Loucy (cell line): ENCODE measurements around the gene BID.

Experiments used
- H2AFZ ChIP-seq: fragments of 200-600 bp; sonication (generic); 2 replicates; pipeline ENCODE4 v1.6.0; 2016; ENCODE audit warnings: antibody characterized with exemption, mild to moderate bottlenecking, low read length, moderate library complexity
- H3F3A ChIP-seq: fragments of 200-600 bp; 2 replicates; pipeline ENCODE4 v1.6.0; 2016; ENCODE audit warnings: antibody characterized with exemption, low read depth, mild to moderate bottlenecking
- H3K27me3 ChIP-seq: fragments of 200-600 bp; sonication (generic); 2 replicates; pipeline ENCODE4 v1.6.1; 2014; ENCODE audit warnings: low read length, mild to moderate bottlenecking; ENCODE audit not compliant: insufficient read depth, poor library complexity, severe bottlenecking
- H3K36me3 ChIP-seq: fragments of 200-600 bp; sonication (generic); 2 replicates; pipeline ENCODE4 v1.6.1; 2016; ENCODE audit warnings: low read length; ENCODE audit not compliant: insufficient read depth
- H3K4me1 ChIP-seq: fragments of 200-600 bp; sonication (generic); 2 replicates; pipeline ENCODE4 v1.5.1; 2014; ENCODE audit warnings: low read length, mild to moderate bottlenecking; ENCODE audit not compliant: insufficient read depth, poor library complexity, severe bottlenecking
- H3K4me2 ChIP-seq: fragments of 200-600 bp; sonication (generic); 2 replicates; pipeline ENCODE4 v1.6.0; 2014; ENCODE audit warnings: antibody characterized with exemption, low read length, low read depth, mild to moderate bottlenecking; ENCODE audit not compliant: poor library complexity, severe bottlenecking
- H3K4me3 ChIP-seq: fragments of 200-600 bp; sonication (generic); 2 replicates; pipeline ENCODE4 v1.5.1; 2014; ENCODE audit warnings: low read length, mild to moderate bottlenecking, mixed read lengths; ENCODE audit not compliant: poor library complexity, severe bottlenecking
- H3K79me2 ChIP-seq: fragments of 200-600 bp; sonication (generic); 2 replicates; pipeline ENCODE4 v1.6.1; 2014; ENCODE audit warnings: low read length; ENCODE audit not compliant: insufficient read depth
- H3K9ac ChIP-seq: fragments of 200-600 bp; sonication (generic); 2 replicates; pipeline ENCODE4 v1.6.0; 2014; ENCODE audit warnings: mild to moderate bottlenecking, low read depth, low read length, moderate library complexity; ENCODE audit not compliant: poor library complexity, severe bottlenecking
- H3K9me2 ChIP-seq: fragments of 200-600 bp; sonication (generic); replicated peaks from 2 replicates; pipeline ENCODE4 v1.6.1; 2016; ENCODE audit warnings: low read depth, low read length, mixed read lengths
- H3K9me3 ChIP-seq: fragments of 200-600 bp; sonication (generic); 2 replicates; pipeline ENCODE4 v1.6.1; 2014; ENCODE audit warnings: mild to moderate bottlenecking, antibody characterized with exemption, low read length, low read depth; ENCODE audit not compliant: insufficient read depth
- H4K20me1 ChIP-seq: fragments of 200-600 bp; sonication (generic); 2 replicates; pipeline ENCODE4 v1.6.0; 2014; ENCODE audit warnings: antibody characterized with exemption, low read length, mild to moderate bottlenecking; ENCODE audit not compliant: insufficient read depth, poor library complexity, severe bottlenecking
- EZH2phosphoT487 ChIP-seq: fragments of 200-600 bp; IDR thresholded peaks from 2 replicates; pipeline ENCODE4 v1.6.1; 2018; ENCODE audit warnings: antibody characterized with exemption, mild to moderate bottlenecking, moderate library complexity, borderline replicate concordance
- TF ChIP-seq, protein P1 (sequence below): fragments of 200-600 bp; sonication (generic); conservative IDR thresholded peaks from 2 replicates; pipeline ENCODE4 v1.5.1; 2014; ENCODE audit warnings: mild to moderate bottlenecking, antibody characterized with exemption, low read length

BID gene

DNA sequence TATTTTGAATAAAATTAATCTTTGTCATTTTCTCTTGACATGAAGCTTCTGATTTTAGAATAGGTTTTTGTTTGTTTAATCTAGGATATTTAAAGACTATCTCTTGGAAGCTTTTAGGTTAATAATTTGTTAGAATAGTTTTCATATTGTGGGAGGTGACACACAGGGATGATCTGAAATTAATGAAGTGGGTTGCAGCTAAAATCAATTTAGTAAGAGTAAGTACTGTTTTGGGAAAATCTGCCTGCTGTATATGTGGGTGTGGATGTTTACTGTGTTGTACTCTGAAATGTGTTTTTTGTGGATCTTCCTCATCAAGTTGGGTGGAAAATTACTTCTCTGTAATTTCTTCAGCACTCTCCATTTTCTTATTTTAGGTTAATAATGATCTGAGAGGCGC is 67.3 kb downstream of the BID start:
- Histone ChIP-seq H3K79me2 (no peaks in the 10 kb centered on the region), H3K4me3 (peak overlapping the region; percentile 69)

DNA sequence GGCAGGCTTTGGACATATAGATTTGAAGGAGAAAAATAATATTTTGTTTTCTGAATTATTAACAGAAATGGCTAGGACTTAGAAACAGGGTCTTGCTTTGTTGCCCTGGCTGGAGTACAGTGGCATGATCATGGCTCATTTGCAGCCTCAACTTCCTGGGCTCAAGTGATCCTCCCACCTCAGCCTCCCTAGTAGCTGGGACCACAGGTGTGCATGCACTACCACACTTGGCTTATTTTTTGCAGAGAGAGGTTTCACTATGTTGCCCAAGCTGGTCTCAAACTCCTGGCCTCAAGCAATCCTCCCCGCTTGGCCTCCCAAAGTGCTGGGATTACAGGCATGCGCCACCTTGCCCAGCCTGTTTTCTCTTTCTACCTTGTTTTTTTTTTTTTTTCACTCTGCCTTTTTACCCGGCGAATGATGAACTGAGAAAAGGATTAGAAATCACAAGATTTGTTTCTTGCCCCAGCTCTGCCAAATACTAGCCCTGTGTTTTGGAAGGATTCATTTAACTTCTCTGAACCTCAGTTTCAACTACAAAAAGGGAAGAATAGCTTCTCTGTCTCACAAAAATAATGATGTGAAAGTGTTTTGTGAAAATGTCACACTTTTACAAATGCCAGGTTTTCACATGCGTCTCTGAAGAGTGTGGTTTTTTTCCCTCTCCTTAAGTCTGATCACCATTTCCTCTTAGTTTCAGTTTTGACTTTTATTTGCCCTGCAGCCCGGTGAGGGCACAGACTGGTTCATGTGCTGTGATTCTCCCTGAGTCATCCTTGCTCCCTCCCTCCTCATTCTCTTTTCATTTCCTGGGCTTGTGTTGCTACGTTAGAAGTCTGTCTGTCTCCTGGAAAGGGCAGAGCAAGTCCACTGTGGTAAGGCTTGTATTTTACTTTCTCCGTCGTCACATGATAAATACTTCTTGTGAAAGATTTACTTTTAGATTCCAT is 68.0 kb downstream of the BID start:
- peaks cover 21% of the 10 kb centered on the region for H3K4me1 ChIP-seq
- peak overlapping the region; percentile 92 for H2AFZ ChIP-seq
- no peaks in the 10 kb centered on the region for H3K79me2 ChIP-seq
- H3K4me3 ChIP-seq = peak overlapping the region; percentile 69
- no peaks in the 10 kb centered on the region for H3K9me2 ChIP-seq
- no peak for TF ChIP-seq EZH2phosphoT487
- TF ChIP-seq, protein P1, sequence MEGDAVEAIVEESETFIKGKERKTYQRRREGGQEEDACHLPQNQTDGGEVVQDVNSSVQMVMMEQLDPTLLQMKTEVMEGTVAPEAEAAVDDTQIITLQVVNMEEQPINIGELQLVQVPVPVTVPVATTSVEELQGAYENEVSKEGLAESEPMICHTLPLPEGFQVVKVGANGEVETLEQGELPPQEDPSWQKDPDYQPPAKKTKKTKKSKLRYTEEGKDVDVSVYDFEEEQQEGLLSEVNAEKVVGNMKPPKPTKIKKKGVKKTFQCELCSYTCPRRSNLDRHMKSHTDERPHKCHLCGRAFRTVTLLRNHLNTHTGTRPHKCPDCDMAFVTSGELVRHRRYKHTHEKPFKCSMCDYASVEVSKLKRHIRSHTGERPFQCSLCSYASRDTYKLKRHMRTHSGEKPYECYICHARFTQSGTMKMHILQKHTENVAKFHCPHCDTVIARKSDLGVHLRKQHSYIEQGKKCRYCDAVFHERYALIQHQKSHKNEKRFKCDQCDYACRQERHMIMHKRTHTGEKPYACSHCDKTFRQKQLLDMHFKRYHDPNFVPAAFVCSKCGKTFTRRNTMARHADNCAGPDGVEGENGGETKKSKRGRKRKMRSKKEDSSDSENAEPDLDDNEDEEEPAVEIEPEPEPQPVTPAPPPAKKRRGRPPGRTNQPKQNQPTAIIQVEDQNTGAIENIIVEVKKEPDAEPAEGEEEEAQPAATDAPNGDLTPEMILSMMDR = no peak
- no peaks in the 10 kb centered on the region for H3K9me3 ChIP-seq
- peak overlapping the region; percentile 52 for H3K9ac ChIP-seq
- peak overlapping the region; percentile 79 for H3K4me2 ChIP-seq
- no peaks in the 10 kb centered on the region for H4K20me1 ChIP-seq
- no peaks in the 10 kb centered on the region for H3K27me3 ChIP-seq
- H3F3A ChIP-seq = no peaks in the 10 kb centered on the region
- H3K36me3 ChIP-seq = no peaks in the 10 kb centered on the region

More for the DNA sequence above, 67.3 kb downstream of the BID start:
- TF ChIP-seq EZH2phosphoT487 = no peak
- TF ChIP-seq, protein P1 = no peak
- Histone ChIP-seq H3K9me2 (no peaks in the 10 kb centered on the region), H3K4me2 (peak overlapping the region; percentile 79), H3F3A (no peaks in the 10 kb centered on the region), H3K27me3 (no peaks in the 10 kb centered on the region), H4K20me1 (no peaks in the 10 kb centered on the region), H3K4me1 (peaks cover 21% of the 10 kb centered on the region), H3K9ac (peak overlapping the region; percentile 52), H3K36me3 (no peaks in the 10 kb centered on the region), H2AFZ (peak overlapping the region; percentile 92), H3K9me3 (no peaks in the 10 kb centered on the region)

DNA sequence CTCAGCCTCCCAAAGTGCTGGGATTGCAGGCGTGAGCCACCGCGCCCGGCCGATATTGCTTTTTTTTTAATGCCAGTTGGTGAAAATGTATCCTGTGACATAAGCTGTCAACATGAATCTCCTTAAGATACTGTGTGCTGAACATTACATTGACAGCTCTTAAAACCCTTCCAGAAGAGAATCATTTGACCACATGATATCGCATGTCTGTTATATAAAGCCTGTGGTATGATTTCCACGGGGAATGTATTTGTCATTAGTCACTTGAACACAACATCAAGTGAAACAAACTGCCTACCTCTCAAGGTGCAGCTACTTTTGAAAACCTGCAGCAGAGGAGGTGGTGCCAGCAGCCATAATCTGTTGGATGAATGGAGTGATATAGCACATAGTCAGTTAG is 68.7 kb downstream of the BID start:
- peak overlapping the region; percentile 79 for H3K4me2 ChIP-seq
- H3K4me3 ChIP-seq = peak overlapping the region; percentile 69

More for the DNA sequence above, 68.7 kb downstream of the BID start:
- Histone ChIP-seq H3K9ac (peak overlapping the region; percentile 52), H4K20me1 (no peaks in the 10 kb centered on the region), H3F3A (no peaks in the 10 kb centered on the region), H3K36me3 (no peaks in the 10 kb centered on the region), H3K9me2 (no peaks in the 10 kb centered on the region), H3K9me3 (no peaks in the 10 kb centered on the region), H3K79me2 (no peaks in the 10 kb centered on the region), H2AFZ (peak overlapping the region; percentile 92; the same call in 1 of the 2 replicates), H3K4me1 (peaks cover 21% of the 10 kb centered on the region), H3K27me3 (no peaks in the 10 kb centered on the region)
- TF ChIP-seq, protein P1 = no peak
- no peak for TF ChIP-seq EZH2phosphoT487
